HG03066 (cell line): ENCODE data around the gene HDAC11.
"Not testable (repeated sequence)": the region's sequence is repeated elsewhere in the genome, so short reads cannot be mapped to it uniquely, and the experiment has no call there.

ENCODE experiments used
- ATAC-seq: cut with Tn5 transposase; IDR thresholded peaks from one replicate; pipeline ENCODE4 v1.9.1; 2021; ENCODE audit warnings: low read depth; ENCODE audit not compliant: unreplicated experiment

HDAC11 gene

GRCh38 chr3:13479582-13480339, at the start of gene HDAC11:
HDAC11 (plus strand) TSS chr3:13480306; CDS start chr3:13480348, 42 bp downstream.
- peak; percentile 98 for ATAC-seq

GRCh38 chr3:13430411-13430875, 49.7 kb upstream of the HDAC11 start:
- ATAC-seq, result not testable (repeated sequence)

- ATAC-seq, result no peak
Measured at GRCh38 chr3:13432093-13432492, 48.0 kb upstream of the HDAC11 start.

GRCh38 chr3:13433912-13434311, 46.2 kb upstream of the HDAC11 start:
- ATAC-seq, result no peak

GRCh38 chr3:13436213-13436612, 43.9 kb upstream of the HDAC11 start:
- not testable (repeated sequence) for ATAC-seq

- ATAC-seq, result no peak
Measured at GRCh38 chr3:13440204-13440817, 39.8 kb upstream of the HDAC11 start.

GRCh38 chr3:13442882-13443281, 37.2 kb upstream of the HDAC11 start:
- not testable (repeated sequence) for ATAC-seq

GRCh38 chr3:13451301-13451673, 28.8 kb upstream of the HDAC11 start:
- no peak for ATAC-seq

GRCh38 chr3:13452490-13453335, 27.4 kb upstream of the HDAC11 start:
- ATAC-seq, result no peak

GRCh38 chr3:13455644-13456043, 24.5 kb upstream of the HDAC11 start:
- ATAC-seq, result no peak

GRCh38 chr3:13457593-13457992, 22.5 kb upstream of the HDAC11 start:
- no peak for ATAC-seq

- no peak for ATAC-seq
Measured at GRCh38 chr3:13459605-13460340, 20.3 kb upstream of the HDAC11 start.

- ATAC-seq, result no peak
Measured at GRCh38 chr3:13460341-13460736, 19.8 kb upstream of the HDAC11 start.

GRCh38 chr3:13461169-13462124, 18.7 kb upstream of the HDAC11 start:
- ATAC-seq, result no peak

- no peak for ATAC-seq
Measured at GRCh38 chr3:13462125-13462629, 17.9 kb upstream of the HDAC11 start.

GRCh38 chr3:13462822-13463221, 17.3 kb upstream of the HDAC11 start:
- no peak for ATAC-seq

- no peak for ATAC-seq
Measured at GRCh38 chr3:13463618-13464400, 16.3 kb upstream of the HDAC11 start.

- no peak for ATAC-seq
Measured at GRCh38 chr3:13465236-13465873, 14.8 kb upstream of the HDAC11 start.
